Measurements from ENCODE around the gene C1R. TPM values are rescaled to one million over a fixed set of nuclear protein-coding genes. Genes with fewer than 3 reads are reported as not detected.

Gene C1R
- total RNA-seq, 1 donor from 2014 or later: 2.5 TPM

Other genes starting within 250 kb of the C1R start
- 41.6 and 42.1 TPM in 2 replicates for gene CDCA3, start 241.2 kb downstream of the C1R start, total RNA-seq
- 133 and 134 TPM in 2 replicates for gene USP5, start 240.3 kb downstream of the C1R start, total RNA-seq
- 1,708 and 1,711 TPM in 2 replicates for gene TPI1, start 224.9 kb downstream of the C1R start, total RNA-seq
- 3.7 and 4.1 TPM in 2 replicates for gene SPSB2, start 219.1 kb downstream of the C1R start, total RNA-seq
- 4.7 and 6.6 TPM in 2 replicates for gene LRRC23, start 187.6 kb downstream of the C1R start, total RNA-seq
- 230 and 235 TPM in 2 replicates for gene ENO2, start 177.9 kb downstream of the C1R start, total RNA-seq
- gene ATN1, start 164.5 kb downstream of the C1R start, total RNA-seq: 66.8 and 70.5 TPM in 2 replicates
- gene RNU7-1, start 148.6 kb downstream of the C1R start, total RNA-seq: not detected in 2 replicates
- gene C12orf57, start 148.4 kb downstream of the C1R start, total RNA-seq: 158 and 173 TPM in 2 replicates
- 250 and 252 TPM in 2 replicates for gene PTPN6, start 141.1 kb downstream of the C1R start, total RNA-seq
- 381 and 391 TPM in 2 replicates for gene PHB2, start 121.8 kb downstream of the C1R start, total RNA-seq
- gene EMG1, start 121.5 kb downstream of the C1R start, total RNA-seq: 104 and 112 TPM in 2 replicates
- gene LPCAT3, start 74.0 kb downstream of the C1R start, total RNA-seq: 30.9 and 34.0 TPM in 2 replicates
- gene C1S, start 31.7 kb downstream of the C1R start, total RNA-seq: 2.5 and 2.6 TPM in 2 replicates
- 20.2 and 28.7 TPM in 2 replicates for gene C1RL, start 16.8 kb upstream of the C1R start, total RNA-seq
- 1.2 TPM in 1 of 2 replicates, not detected in the other for gene RBP5, start 36.4 kb upstream of the C1R start, total RNA-seq
- gene CLSTN3, start 37.9 kb upstream of the C1R start, total RNA-seq: 57.8 and 60.7 TPM in 2 replicates
- 26.4 and 28.3 TPM in 2 replicates for gene PEX5, start 97.2 kb upstream of the C1R start, total RNA-seq
- not detected in 2 replicates for gene ACSM4, start 211.6 kb upstream of the C1R start, total RNA-seq